Measurements from ENCODE around the gene FMNL2. TPM values are rescaled to one million over a fixed set of nuclear protein-coding genes. Genes with fewer than 3 reads are reported as not detected.

FMNL2 gene
- total RNA-seq, 1 donor from 2014 or later, result 3.4 TPM

DNA sequence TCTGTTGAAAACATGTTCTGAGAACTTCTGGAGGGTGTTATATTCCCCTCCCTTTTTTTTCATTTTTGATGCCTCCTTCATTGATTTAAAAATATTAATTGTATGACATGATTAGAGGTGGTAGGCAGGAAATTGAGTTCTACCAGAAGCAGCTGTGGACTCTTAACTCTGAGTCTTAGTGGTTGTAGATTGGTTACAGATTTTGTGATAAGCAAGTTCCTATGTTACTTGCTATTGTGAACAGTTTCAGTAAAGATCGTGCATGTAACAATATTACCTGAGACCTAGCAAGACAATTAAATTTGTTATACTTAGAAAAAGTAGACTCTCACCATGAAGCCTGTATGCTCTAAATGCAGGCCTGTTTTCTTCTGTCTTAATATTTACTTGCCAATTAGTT, 294.2 kb downstream of the FMNL2 start:
- ATAC-seq (no peak), DNase-seq (ENCODE audit: low spot score) (no peak)

DNA sequence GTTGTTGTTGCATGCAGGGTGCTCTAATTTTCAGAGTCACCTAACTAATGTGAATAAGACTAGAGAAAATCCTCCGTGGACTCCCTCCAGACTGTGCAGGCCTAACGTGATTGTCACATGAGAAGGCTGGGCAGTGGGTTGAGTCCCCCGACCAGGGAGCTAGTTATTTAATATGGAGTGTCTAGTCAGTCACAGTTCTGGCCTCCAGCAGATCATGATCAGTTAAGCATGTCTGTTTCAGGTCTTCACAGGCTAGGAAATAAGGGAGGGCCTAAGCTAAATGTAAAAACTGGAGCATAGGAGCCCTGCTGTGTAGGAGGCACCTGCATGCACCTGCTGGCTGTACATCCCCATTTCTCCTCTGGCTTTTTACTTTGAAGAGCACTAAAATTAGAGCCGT, 295.5 kb downstream of the FMNL2 start:
- no peak for DNase-seq (ENCODE audit: low spot score)

DNA sequence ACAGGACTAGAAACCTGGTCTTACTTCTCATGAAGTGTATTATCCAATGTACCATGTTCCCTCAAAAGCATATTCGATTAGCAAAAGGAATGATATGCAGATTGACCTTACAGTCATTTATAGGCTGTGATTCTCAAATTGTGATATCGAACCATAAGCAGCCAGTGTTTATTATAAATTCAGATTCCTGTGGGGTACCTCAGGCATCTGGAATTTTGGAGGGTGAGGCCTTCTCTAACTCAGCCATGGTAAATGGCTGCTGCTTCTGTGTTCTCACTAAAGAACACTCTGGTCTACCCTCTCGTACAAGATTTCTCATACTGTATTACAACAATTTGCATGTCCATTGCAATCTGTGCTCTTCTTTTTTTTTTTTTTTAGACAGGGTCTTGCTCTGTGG, 297.8 kb downstream of the FMNL2 start:
- ATAC-seq, result no peak

More for the DNA sequence above, 295.5 kb downstream of the FMNL2 start:
- ATAC-seq, result no peak

DNA sequence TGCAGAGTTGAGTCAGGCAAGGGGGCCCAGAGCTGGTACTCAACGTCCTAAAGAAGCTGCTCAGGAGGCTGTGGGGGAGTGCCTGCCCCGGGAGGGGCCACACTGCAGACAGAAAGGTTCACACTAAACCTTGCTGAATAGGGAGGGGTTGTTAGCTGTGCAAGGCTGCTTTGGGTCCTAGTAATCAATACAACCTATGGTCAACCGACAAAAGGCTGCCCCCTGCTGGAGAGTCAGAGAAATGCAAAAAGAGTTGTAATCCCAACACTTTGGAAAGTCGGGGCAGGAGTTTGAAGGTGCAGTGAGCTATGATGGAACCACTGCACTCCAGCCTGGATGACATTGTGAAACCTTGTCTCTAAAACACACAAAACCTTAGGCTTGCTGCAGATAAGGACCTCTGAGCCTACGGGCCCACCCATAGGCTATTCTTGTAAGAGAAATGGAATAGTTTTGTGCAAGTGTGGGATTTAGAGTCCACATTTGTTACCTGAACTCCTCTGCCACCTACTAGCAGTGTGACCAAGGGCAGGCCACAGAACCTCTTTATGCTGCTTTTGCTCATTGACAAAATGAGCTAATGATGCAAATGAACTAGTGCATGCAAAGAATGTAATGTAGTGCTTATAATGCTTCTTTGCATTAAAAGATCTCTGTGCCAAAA, 300.8 kb downstream of the FMNL2 start:
- DNase-seq (ENCODE audit: low spot score), result peak; percentile 68
- ATAC-seq, result peak; percentile 94

More for the DNA sequence above, 297.8 kb downstream of the FMNL2 start:
- no peak for DNase-seq (ENCODE audit: low spot score)

DNA sequence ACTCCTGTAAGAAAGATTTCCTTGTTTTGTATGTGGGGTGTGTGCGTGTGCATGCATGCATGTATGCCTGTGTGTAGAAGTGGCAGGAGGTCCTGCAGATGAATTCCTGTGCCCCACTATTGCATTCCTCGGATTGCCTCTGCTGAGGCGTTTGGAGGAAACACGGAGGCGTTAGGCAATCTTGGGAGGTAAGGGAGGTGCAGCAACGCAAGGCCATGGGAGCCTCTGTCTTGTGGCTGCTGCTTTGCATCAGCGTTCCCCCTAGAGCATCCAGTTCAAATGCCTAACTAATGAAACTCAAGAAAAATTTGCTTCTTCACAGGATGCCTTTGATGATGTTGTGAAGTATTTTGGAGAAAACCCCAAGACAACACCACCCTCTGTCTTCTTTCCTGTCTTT, 302.3 kb downstream of the FMNL2 start:
- DNase-seq (ENCODE audit: low spot score) (no peak), ATAC-seq (no peak)

DNA sequence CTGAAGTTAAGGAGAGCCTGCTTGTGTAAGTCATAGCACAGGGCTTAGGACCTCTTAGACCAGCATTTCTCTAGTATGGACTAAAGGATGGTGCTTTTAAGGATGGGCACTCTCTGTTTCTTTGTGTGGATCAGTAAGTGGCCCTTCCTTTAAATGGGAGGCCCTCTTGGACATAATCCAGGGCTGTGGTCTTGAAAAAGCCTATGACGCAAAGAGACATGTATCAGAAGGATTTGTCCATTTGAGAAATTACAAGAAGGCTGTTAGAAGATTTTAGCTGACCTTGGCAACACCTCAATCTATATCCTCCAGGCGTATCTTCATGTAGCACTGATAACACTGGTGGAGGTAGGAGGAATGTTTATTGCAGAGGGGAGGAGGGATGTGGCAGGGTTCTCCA, 303.1 kb downstream of the FMNL2 start:
- DNase-seq (ENCODE audit: low spot score) (no peak), ATAC-seq (no peak)

DNA sequence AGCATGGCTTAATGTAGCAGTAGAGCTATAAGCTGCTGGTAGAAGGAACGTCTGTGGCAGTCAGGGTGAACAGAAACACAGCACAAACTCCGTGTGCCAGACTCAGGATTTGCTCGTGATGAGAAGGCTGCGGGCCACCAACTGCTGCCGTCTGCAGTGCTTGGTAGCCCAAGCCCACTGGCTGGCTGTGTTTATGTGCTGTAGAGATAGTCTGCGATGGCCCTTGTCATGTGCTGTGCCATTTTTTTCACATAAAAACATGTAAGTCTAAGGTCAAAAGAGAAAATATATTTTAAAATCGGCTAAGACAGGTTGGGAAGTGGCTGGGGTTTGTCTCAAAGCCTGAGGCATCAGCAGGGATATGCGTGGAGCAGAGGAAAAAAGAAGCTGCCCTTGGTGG, 303.6 kb downstream of the FMNL2 start:
- DNase-seq (ENCODE audit: low spot score), result no peak

DNA sequence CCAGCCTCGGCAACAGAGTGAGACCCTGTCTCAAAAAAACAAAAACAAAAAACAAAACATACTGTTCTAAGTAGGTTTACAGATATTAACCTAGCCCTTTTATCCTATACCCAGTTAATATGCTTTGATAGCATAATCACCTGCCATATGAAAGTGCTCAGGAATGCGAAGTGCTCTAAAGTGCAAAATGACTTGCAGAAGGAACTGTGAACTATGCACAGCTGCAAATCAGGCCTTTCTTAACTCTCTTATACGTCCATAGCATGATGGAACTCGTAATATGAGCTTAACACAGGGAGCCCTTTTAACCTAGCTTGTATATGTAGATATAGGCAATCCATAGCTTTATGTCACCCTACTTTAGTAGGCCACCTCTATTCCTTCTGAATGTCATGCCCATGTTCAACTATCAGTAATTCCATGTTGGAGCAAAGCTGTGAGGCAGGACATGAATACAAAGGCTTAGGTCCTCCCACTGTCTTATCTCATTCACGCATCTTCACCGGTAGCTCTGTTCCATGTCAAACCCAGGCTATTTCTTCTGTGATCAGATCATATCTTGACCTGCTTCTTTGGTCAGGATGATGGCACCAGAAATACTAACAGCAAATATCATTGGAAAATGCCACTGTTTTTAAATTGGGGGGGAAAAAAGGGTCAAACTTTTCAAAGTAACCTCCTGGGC, 309.4 kb downstream of the FMNL2 start:
- ATAC-seq (no peak), DNase-seq (ENCODE audit: low spot score) (no peak)

More for the DNA sequence above, 303.6 kb downstream of the FMNL2 start:
- ATAC-seq, result no peak

DNA sequence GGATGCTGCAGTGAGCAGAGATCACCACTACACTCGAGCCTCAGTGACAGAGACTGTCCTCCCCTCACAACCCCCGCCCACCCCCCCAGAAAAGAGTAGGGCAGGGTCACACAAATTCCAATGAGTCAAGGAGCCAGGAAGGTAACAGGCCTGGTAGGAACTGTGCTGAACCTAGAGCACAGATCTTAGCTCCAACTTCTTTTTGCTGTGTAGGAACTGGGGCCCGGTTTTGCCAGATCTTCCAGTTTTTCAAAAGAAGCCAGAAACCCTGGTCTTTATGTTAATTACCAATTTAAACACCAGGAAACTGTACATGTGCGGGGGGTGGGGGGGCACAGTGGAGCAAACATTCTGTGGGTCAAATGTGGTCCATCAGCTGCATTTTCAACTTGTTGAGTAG, 311.3 kb downstream of the FMNL2 start:
- DNase-seq (ENCODE audit: low spot score) (no peak), ATAC-seq (no peak)

DNA sequence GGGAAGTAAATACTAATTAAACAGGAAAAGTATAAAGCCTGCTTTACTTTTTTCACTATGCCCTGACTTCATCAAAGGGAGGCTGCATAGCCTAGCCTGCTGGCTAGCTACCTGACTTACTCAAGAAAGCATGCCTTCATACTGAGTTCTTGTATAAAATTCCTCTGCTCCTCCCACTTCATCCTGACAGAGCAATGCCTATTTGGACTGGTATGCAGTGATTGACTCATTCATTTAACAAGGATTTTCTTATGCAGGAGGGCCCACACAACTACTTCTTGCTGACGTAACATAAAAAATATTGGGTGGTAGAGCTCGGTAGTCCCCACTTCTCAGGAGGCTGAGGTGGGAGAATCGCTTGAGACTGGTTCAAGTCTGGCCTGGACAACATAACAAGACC, 311.8 kb downstream of the FMNL2 start:
- DNase-seq (ENCODE audit: low spot score), result no peak
- ATAC-seq, result no peak

DNA sequence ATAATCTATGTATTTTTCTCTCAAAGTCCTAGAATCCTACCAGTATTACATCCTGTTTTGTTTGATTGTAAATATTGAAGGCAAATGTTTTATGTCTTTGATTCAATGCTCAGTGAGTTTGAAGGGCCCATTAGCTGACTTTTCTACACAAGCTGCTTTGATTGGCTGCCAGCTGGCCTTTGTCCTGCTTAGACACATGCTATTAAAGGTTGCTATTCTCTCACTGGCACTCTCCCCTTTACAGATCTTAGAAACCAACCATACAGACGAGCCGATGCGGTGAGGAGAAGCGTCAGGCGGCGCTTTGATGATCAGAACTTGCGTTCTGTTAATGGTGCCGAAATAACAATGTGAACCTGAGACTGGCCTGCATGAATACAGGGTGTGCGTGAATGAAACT, 312.6 kb downstream of the FMNL2 start:
- DNase-seq (ENCODE audit: low spot score) (peak; percentile 60), ATAC-seq (peak; percentile 77)

DNA sequence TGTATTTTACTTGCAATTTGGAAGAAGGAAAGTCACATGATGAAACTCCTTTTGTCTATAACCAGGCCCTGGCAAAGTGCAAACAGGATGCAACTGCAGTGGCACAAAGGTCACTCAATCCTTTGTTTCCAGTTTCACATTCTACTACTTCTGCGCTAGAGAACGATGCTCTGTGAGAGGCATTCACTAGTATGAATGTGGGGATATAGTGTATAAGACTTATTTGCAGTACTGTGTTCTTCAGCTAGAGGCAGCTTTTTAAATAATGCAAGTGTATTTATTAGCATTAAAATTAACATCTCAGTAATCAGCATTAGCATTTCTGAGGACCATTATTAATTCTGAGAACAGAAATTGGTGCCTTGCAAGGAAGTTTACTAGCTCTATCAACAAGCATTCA, 313.4 kb downstream of the FMNL2 start:
- DNase-seq (ENCODE audit: low spot score) (no peak), ATAC-seq (peak; percentile 63)

DNA sequence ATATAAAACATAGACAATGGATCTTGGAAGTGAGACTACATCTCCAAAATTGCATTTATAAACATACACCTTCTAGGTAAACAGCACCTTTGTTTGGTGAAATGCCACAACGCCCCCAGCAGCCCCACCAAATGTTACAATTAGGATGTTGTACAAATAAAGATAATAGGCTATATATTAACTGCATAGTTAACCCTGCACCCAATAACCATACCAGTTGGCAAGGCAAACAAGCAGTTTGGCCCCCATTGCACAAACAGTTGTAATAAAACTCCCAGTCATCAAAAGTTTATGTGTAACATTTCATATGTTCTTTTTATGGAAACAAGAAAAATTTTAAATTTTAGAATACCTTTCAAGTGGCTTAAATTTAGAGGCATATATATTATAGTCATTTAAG, 315.0 kb downstream of the FMNL2 start:
- no peak for DNase-seq (ENCODE audit: low spot score)
- no peak for ATAC-seq

DNA sequence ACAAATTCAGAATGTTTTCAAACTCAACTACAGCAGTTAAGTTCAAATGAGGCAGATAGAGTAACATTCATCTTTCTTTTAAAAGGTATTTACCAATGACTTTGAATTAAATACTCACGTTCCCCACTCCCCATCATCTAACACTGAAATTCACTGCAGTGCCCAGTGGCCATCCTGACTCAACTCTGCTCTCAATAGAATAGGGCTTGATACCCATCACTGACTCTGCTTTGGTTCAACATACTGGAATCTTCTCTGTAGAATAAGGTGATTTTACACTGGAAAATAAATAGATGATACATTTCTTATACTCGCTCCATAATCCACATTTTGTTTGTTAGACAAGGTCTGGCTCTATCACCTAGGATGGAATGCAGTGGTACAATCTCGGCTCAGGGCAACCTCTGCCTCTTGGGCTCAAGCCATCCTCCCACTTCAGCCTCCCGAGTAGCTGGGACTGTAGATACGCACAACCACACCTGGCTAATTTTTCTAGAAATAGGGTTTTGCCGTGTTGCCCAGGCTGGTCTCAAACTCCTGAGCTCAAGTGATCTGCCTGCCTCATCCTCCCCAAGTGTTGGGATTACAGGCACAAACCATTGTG, 315.9 kb downstream of the FMNL2 start:
- no peak for DNase-seq (ENCODE audit: low spot score)

DNA sequence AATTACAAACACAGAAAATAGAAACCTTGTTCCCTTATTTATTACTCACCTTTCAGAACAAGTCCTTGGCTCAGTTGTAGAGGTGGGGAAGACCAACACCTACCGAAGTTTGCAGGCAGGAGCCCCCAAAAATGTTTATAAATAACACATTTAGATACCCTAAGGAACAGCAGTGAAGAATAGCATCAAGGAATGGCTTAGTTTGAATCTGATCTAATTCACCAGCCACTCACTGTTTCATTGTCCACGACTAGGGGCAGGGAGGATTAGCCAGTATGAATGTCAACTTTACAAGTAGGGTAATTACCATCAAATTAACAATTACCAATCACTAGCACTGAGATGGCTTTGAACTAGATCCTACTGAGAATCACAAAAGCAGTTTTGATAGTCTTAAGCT, 316.9 kb downstream of the FMNL2 start:
- no peak for DNase-seq (ENCODE audit: low spot score)
- no peak for ATAC-seq

More for the DNA sequence above, 315.9 kb downstream of the FMNL2 start:
- ATAC-seq, result no peak

DNA sequence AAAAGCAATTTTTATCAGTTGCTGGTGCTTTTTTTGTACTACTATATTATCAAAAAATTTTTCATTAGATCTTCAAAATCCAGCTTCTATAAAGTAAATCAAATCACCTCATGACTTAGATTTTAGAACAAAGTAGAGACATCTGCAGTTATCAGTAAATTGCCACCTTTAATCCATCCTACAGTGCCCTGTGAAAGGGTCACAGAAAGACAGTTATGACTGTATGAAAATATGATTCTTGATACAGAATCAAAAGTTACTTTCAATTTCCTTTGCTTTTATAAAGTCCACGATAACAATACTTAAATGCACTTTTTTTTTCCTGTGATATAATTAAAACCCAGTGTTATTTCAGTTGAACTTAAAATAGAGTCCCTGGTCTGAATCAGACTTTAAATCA, 320.9 kb downstream of the FMNL2 start:
- DNase-seq (ENCODE audit: low spot score), result no peak
- no peak for ATAC-seq

DNA sequence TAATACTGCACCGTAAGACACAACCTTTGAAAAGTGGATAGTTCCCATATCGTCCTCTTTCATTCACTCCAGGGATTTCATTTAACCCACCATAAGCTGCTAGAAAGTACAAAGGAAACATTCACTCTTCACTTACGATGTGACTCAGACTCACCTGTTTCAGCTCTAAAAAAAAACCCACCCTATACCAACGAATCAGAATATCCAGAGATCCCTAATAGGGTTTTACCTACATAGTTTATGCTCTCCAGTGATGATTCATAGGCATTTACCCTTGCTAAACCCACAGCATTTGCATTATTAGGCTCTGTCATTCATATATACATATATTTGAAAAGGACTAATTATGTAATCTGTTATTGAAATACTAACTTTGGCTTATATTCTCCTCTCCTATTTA, 322.1 kb downstream of the FMNL2 start:
- ATAC-seq, result no peak
- no peak for DNase-seq (ENCODE audit: low spot score)

DNA sequence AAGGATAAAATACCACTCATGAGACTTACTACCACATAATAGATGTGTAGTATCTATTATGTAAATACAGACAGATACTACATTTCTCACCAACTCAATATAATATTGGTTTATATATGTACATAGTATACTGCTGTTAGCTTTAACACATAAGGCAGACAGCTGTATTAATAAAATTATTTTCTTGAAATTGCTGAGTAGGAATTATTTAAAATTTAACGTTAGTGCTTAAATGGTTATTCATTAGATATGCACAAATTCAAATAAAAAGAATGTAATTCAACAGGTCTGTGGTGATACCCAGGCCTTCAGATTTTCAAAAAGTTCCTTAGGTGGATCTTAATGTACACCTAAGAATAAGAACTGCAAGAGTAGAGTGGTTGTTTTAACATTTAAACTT, 323.2 kb downstream of the FMNL2 start:
- no peak for ATAC-seq
- DNase-seq (ENCODE audit: low spot score), result no peak

DNA sequence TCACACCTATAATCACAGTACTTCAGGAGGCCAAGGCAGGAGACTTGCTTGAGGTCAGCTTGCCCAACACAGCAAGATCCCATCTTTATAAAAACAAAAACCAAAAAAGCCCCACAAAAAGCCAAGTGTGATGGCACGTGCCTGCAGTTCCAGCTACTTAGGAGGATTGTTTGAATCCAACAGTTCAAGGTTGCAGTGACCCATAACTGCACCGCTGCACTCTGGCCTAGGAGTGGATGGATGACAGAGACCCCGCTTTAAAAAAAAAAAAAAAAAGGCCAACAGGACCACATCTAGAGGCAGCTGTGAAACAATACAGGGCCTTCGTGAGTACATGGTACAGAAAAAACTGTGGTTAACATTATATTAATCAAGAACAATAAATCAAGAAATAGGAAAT, 326.1 kb downstream of the FMNL2 start:
- DNase-seq (ENCODE audit: low spot score) (no peak), ATAC-seq (no peak)

DNA sequence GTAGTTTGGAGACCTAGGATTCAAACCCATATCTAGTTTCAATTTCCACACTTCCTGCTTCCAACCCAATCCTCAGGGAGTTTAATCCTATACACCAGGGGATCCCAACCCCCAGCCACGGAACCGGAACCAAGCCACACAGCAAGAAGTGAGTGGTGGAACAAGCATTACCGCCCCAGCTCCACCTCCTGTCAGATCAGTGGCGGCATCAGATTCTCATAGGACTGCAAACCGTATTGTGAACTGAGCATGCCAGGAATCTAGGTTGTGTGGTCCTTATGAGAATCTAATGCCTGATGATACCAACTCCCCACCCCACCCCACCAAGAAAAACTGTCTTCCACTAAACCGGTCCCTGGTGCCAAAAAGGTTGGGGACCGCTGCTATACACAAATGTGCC, 329.8 kb downstream of the FMNL2 start:
- DNase-seq (ENCODE audit: low spot score), result no peak
- no peak for ATAC-seq

DNA sequence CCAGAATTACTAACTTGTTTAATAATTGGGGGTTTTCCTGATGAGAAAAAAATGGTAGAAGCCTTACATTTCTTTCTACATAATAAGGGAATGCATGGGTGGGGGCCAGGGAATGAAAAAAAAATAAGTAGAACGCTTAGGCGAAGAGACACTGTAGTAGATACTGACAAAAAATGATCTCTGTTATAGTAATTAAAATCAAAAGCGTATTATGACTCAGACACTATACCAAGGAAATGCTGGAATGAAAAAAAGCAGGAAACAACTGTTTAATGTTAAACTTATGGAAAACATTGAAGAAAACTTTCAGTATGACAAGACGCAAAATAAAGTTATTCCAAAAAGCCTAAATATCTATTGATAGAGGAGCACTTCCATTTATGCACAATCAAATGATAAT, 339.4 kb downstream of the FMNL2 start:
- DNase-seq (ENCODE audit: low spot score) (no peak), ATAC-seq (no peak)

DNA sequence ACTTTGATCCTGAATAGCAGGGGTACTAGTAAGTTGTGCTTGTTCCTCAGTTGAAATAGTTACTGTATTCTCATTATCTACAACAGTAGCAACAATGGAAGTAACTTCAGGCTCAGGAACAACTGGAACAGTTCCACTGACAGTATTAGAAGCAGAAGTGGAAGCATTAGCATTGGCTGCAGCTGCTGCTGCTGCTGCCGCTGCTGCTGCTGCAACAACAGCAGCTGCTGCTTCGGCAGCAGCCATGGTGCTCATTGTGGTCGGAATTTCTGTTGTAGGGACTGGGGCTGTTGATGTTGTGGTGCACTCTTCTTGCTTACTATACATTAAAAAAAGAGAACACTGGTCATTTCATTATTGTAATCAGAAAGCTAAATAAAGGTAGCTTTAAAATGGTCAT, 341.5 kb downstream of the FMNL2 start:
- ATAC-seq (no peak), DNase-seq (ENCODE audit: low spot score) (no peak)

Measured in left lobe of liver (tissue), 2 donors.